ENCODE data around the gene VPS37D.

- TF ChIP-seq CTCF (IDR thresholded peaks at IDR 0.05) = no peak
- no peak for TF ChIP-seq POLR2A (IDR thresholded peaks at IDR 0.05; ENCODE audit: low read depth)
- no peak for TF ChIP-seq POLR2AphosphoS5 (IDR thresholded peaks at IDR 0.05)
Observed at GRCh38 chr7:73703757-73704639, 36.4 kb downstream of the VPS37D start.
